ENCODE data around the gene NAT16. TPM values are rescaled to one million over a fixed set of nuclear protein-coding genes. Genes with fewer than 3 reads are reported as not detected.

The NAT16 gene
- total RNA-seq, 2 experiments from 2014 or later, result not detected

DNA sequence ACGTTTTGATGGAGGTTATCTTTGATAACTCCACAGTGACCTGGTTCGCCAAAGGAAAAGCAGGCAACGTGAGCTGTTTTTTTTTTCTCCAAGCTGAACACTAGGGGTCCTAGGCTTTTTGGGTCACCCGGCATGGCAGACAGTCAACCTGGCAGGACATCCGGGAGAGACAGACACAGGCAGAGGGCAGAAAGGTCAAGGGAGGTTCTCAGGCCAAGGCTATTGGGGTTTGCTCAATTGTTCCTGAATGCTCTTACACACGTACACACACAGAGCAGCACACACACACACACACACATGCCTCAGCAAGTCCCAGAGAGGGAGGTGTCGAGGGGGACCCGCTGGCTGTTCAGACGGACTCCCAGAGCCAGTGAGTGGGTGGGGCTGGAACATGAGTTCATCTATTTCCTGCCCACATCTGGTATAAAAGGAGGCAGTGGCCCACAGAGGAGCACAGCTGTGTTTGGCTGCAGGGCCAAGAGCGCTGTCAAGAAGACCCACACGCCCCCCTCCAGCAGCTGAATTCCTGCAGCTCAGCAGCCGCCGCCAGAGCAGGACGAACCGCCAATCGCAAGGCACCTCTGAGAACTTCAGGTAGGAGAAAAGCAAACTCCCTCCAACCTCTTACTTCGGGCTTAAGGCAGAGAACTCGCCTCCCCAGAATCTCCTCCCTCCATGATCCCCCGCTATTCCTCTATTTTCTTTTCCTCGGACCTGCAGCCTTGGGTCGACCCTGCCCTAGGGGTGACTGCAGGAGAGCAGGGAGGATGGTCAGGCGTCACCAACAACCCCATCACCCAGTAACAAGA lies 53.2 kb downstream of the NAT16 start, which contains the start of gene SERPINE1:
Gene SERPINE1 (plus strand): TSS at position 454 of the 809 bp plus-strand sequence. CDS start 1,290 bp downstream, outside the sequence.
- ATAC-seq (ENCODE audit: poor library complexity), result peak; percentile 85
- H3K27ac Mint-ChIP-seq, result no peak within 1 kb of the TSS

DNA sequence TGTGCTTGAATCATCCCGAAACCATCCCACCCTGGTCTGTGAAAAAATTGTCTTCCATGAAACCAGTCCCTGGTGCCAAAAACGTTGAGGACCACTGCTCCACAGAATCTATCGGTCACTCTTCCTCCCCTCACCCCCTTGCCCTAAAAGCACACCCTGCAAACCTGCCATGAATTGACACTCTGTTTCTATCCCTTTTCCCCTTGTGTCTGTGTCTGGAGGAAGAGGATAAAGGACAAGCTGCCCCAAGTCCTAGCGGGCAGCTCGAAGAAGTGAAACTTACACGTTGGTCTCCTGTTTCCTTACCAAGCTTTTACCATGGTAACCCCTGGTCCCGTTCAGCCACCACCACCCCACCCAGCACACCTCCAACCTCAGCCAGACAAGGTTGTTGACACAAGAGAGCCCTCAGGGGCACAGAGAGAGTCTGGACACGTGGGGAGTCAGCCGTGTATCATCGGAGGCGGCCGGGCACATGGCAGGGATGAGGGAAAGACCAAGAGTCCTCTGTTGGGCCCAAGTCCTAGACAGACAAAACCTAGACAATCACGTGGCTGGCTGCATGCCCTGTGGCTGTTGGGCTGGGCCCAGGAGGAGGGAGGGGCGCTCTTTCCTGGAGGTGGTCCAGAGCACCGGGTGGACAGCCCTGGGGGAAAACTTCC lies 54.0 kb downstream of the NAT16 start:
- no peak for ATAC-seq (ENCODE audit: poor library complexity)

More for the DNA sequence above, 53.2 kb downstream of the NAT16 start, which contains the start of gene SERPINE1:
- Histone ChIP-seq H3K27me3 (ENCODE audit: control insufficient read depth in 1 of 2, insufficient read depth in 2 of 2, low read length in 2 of 2) (peaks cover 40 to 41% of the 10 kb centered on the region in 2 experiments), H3K9me3 (ENCODE audit: control insufficient read depth in 1 of 2, insufficient read depth in 1 of 2, low read length in 2 of 2) (no peaks in the 10 kb centered on the region), H3K4me3 (ENCODE audit: low read length) (no peak within 1 kb of the TSS), H3K27ac (ENCODE audit: low read depth in 1 of 2, low read length in 2 of 2) (no peak within 1 kb of the TSS), H3K36me3 (ENCODE audit: insufficient read depth, low read length) (no peaks in the 10 kb centered on the region), H3K4me1 (ENCODE audit: insufficient read depth, low read length) (peaks cover 32% of the 10 kb centered on the region)
- H3K4me3 Mint-ChIP-seq, result peak within 1 kb of the TSS; percentile 64
- CTCF ChIA-PET, result interaction anchor here (1.2 to 1.4 kb wide), 2 partner anchors 17 to 117 kb away, joined by 3 read pairs; no protein-coding TSS in a partner anchor
- TF ChIP-seq CTCF (IDR thresholded peaks at IDR 0.05), result no peak
- POLR2A ChIA-PET, result no interaction called here
- no peaks in the 10 kb centered on the region for H3K9me3 Mint-ChIP-seq
- no peaks in the 10 kb centered on the region for H3K36me3 Mint-ChIP-seq (ENCODE audit: low read depth)
- H3K4me1 Mint-ChIP-seq (ENCODE audit: low read depth), result peaks cover 25% of the 10 kb centered on the region
- peaks cover 66% of the 10 kb centered on the region for H3K27me3 Mint-ChIP-seq
- DNase-seq, result peak; percentile 6 to 76 (median 38)
- intact Hi-C loops (cut with DNase I, micrococcal nuclease), result no loop called here

More for the DNA sequence above, 54.0 kb downstream of the NAT16 start:
- ChIA-PET POLR2A (no interaction called here), CTCF (interaction anchor here (1.2 to 1.4 kb wide), 2 partner anchors 18 to 118 kb away, joined by 3 read pairs; no protein-coding TSS in a partner anchor)
- H3K36me3 Mint-ChIP-seq (ENCODE audit: low read depth), result no peaks in the 10 kb centered on the region
- Histone ChIP-seq H3K9me3 (ENCODE audit: control insufficient read depth in 1 of 2, insufficient read depth in 1 of 2, low read length in 2 of 2) (no peaks in the 10 kb centered on the region), H3K36me3 (ENCODE audit: insufficient read depth, low read length) (no peaks in the 10 kb centered on the region), H3K4me3 (ENCODE audit: low read length) (no peak overlapping the region), H3K4me1 (ENCODE audit: insufficient read depth, low read length) (peaks cover 32% of the 10 kb centered on the region), H3K27me3 (ENCODE audit: control insufficient read depth in 1 of 2, insufficient read depth in 2 of 2, low read length in 2 of 2) (peaks cover 42 to 43% of the 10 kb centered on the region in 2 experiments), H3K27ac (ENCODE audit: low read depth in 1 of 2, low read length in 2 of 2) (no peak overlapping the region)
- H3K27me3 Mint-ChIP-seq, result peaks cover 68% of the 10 kb centered on the region
- H3K4me3 Mint-ChIP-seq, result no peak overlapping the region
- H3K27ac Mint-ChIP-seq, result no peak overlapping the region
- H3K9me3 Mint-ChIP-seq, result no peaks in the 10 kb centered on the region
- peak in 3 of 14 experiments; percentile 4 to 40 (median 12) for DNase-seq
- peaks cover 25% of the 10 kb centered on the region for H3K4me1 Mint-ChIP-seq (ENCODE audit: low read depth)
- TF ChIP-seq CTCF (IDR thresholded peaks at IDR 0.05), result no peak
- intact Hi-C loops (cut with DNase I, micrococcal nuclease), result no loop called here

All from CD4-positive, alpha-beta T cell (primary cell).